DMS114 treated with DMSO at 0.1 percent for 48 hours (cell line): ENCODE measurements around the gene NPTXR.

Experiments used
- DNase-seq: peaks from one replicate; lab custom pipeline; 2025; ENCODE audit not compliant: unreplicated experiment; lab: John Stamatoyannopoulos, UW

Gene NPTXR

GRCh38 chr22:38853196-38853651 lies 9.4 kb upstream of the NPTXR start:
- no peak for DNase-seq

- DNase-seq = no peak
These were observed 8.7 kb upstream of the NPTXR start for GRCh38 chr22:38852522-38852921.

GRCh38 chr22:38850941-38851849 lies 7.4 kb upstream of the NPTXR start:
- DNase-seq = no peak

GRCh38 chr22:38850399-38850798 lies 6.6 kb upstream of the NPTXR start:
- no peak for DNase-seq

GRCh38 chr22:38849811-38850210 lies 6.0 kb upstream of the NPTXR start:
- no peak for DNase-seq

- DNase-seq = no peak
These were observed 2.6 kb upstream of the NPTXR start for GRCh38 chr22:38846412-38846811.

- DNase-seq = no peak
These were observed 1.3 kb upstream of the NPTXR start for GRCh38 chr22:38845004-38845740.

- DNase-seq = no peak
These were observed 631 bp upstream of the NPTXR start for GRCh38 chr22:38844315-38845003.

- DNase-seq = peak; percentile 7
These were observed 599 bp downstream of the NPTXR start for GRCh38 chr22:38843201-38843656.

- DNase-seq = no peak
These were observed 1.2 kb downstream of the NPTXR start for GRCh38 chr22:38842512-38843200.

GRCh38 chr22:38841635-38842034 lies 2.2 kb downstream of the NPTXR start:
- no peak for DNase-seq

- no peak for DNase-seq
These were observed 2.6 kb downstream of the NPTXR start for GRCh38 chr22:38841211-38841610.

- DNase-seq = no peak
These were observed 3.7 kb downstream of the NPTXR start for GRCh38 chr22:38840129-38840528.

- no peak for DNase-seq
These were observed 4.1 kb downstream of the NPTXR start for GRCh38 chr22:38839686-38840085.

- no peak for DNase-seq
These were observed 6.4 kb downstream of the NPTXR start for GRCh38 chr22:38837414-38837928.

- DNase-seq = no peak
These were observed 7.9 kb downstream of the NPTXR start for GRCh38 chr22:38835888-38836301.

GRCh38 chr22:38834991-38835390 lies 8.8 kb downstream of the NPTXR start:
- no peak for DNase-seq

GRCh38 chr22:38834215-38834953 lies 9.4 kb downstream of the NPTXR start:
- DNase-seq = no peak

- DNase-seq = no peak
These were observed 10.8 kb downstream of the NPTXR start for GRCh38 chr22:38833061-38833460.
